Erythroblast (primary cell): ENCODE data around the gene TRIO.

Source experiments
- DNase-seq, 2 experiments: peaks; one replicate each; lab custom pipeline; 2025; lab: John Stamatoyannopoulos, UW
- GATA1 ChIP-seq: IDR thresholded peaks from 2 replicates; pipeline ENCODE4 v1.6.1; 2011; ENCODE audit warnings: low read depth, mild to moderate bottlenecking, control low read depth, low read length, moderate library complexity
- POLR2A ChIP-seq: IDR thresholded peaks from 2 replicates; pipeline ENCODE4 v1.6.1; 2011; ENCODE audit warnings: mild to moderate bottlenecking, low read length

Gene TRIO

DNA sequence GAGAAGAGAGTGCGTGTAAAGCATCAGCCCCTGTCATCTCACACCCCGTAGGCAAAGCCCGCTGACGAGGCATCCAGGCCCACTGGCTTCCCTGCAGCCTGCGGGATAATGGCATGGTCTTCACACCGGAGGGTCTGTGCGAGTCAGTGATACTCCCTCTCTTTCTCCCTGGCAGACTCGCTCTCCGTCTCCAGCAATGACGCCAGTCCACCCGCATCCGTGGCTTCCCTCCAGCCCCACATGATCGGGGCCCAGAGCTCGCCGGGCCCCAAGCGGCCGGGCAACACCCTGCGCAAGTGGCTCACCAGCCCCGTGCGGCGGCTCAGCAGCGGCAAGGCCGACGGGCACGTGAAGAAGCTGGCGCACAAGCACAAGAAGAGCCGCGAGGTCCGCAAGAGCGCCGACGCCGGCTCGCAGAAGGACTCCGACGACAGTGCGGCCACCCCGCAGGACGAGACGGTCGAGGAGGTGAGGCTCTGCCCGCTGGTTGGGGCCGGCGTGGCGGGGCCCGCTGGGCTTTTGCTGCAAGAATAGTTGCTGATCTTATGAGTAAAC lies 317.8 kb downstream of the TRIO start:
- no peak for TF ChIP-seq POLR2A
- TF ChIP-seq GATA1, result no peak
- DNase-seq, result no peak

DNA sequence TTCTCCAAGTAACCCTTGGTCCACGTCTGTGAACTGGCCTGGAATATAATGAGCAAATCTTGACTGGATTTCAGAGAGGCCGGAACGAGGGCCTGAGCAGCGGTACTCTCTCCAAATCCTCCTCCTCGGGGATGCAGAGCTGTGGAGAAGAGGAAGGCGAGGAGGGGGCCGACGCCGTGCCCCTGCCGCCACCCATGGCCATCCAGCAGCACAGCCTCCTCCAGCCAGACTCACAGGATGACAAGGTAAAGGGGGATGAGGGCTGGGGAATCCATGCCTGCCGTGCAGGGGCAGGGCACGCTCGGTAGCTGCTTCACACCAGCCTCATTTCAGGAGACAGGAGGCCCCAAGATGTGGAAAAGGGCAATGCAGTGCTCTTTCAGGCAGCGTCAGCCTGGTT lies 319.5 kb downstream of the TRIO start:
- no peak for TF ChIP-seq GATA1
- TF ChIP-seq POLR2A, result no peak
- no peak for DNase-seq

GRCh38 chr5:14463629-14464028 lies 320.5 kb downstream of the TRIO start:
- DNase-seq, result peak; percentile 57 to 59
- TF ChIP-seq GATA1 (no peak), POLR2A (no peak)

DNA sequence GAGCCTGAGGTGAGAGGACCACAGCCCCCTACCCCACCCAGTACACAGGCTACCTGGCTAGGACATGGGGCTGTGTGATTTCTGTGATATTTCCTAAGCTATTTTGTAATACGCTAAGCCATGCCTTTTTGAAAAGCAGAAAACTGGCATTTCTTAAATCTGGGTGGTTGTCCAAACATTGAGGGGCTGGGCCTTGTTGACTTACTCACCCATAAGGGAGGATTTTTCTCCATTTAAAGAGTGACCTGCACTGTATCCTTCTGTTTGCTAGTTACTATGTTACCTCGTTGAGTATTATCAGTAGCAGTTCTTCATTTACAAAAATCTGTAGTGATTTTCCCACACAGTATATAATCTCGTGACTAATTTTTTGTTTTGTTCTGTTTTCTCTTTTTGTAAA lies 321.0 kb downstream of the TRIO start:
- TF ChIP-seq POLR2A (no peak), GATA1 (no peak)

DNA sequence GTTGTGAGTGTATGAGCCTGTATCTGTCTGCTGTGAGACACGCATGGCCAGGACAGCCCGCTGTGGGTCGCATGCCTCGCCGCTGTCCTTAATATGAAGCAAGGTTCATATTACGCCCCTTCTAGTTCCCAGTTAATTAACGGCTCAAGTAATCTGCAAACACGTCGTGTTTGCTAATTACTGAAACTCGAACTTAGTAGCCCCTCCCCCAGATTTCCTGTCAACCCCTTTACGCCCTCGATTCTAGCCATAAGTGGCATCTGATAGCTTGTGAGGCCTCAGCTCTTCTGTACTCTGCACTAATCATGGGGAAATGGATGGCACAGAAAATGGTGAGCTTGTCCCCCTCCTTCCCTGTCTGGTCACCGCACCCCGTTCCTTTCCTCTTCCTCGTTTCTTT lies 321.5 kb downstream of the TRIO start:
- TF ChIP-seq GATA1 (no peak), POLR2A (no peak)
- DNase-seq, result no peak

More for the DNA sequence above, 321.0 kb downstream of the TRIO start:
- no peak for DNase-seq

DNA sequence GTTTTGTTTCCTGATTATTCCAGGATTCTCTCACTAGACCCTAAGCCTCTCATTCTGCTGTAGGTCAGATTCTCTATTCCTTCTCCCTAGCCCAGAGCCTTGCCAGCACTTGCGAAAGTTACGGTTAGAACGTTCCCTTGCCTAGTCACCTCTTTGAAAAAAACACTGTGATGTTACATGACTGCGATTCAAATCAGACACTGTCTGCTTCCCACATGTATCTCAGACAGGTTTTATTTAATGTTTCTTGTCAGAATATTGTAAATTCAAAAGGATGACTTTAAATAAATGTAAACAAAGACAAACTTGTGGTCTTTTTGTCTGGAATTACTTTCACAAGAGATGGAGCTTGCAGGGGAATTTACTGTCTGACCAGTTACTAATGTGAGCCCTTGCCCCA lies 322.0 kb downstream of the TRIO start:
- no peak for TF ChIP-seq POLR2A
- TF ChIP-seq GATA1, result no peak
- DNase-seq, result no peak

- TF ChIP-seq POLR2A, result no peak
- TF ChIP-seq GATA1, result no peak
- no peak for DNase-seq
Observed at GRCh38 chr5:14465776-14466175, 322.6 kb downstream of the TRIO start.

DNA sequence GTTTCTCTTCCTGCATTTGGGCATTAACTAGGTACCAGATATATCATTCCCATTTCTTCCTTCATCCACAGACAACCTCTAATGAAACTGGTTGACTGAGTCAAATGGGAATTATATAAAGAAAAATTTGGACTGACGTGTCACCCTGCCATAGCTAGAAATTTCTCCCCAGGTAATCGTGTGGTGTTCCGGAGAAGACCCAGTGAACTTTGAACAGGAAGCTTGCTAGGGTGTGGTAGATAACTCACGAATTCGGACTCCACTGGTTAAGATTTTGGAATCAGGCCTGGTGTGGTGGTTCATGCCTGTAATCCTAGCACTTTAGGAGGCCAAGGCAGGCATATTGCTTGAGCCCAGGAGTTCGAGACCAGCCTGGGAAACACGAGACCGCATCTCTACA lies 324.1 kb downstream of the TRIO start:
- no peak for TF ChIP-seq POLR2A
- TF ChIP-seq GATA1, result no peak
- DNase-seq, result no peak

- no peak for DNase-seq
- TF ChIP-seq GATA1 (no peak), POLR2A (no peak)
Observed at GRCh38 chr5:14467886-14468285, 324.7 kb downstream of the TRIO start.

- TF ChIP-seq GATA1, result no peak
- no peak for TF ChIP-seq POLR2A
- peak in 1 of 2 experiments; percentile 34 for DNase-seq
Observed at GRCh38 chr5:14469551-14470377, 326.6 kb downstream of the TRIO start.

DNA sequence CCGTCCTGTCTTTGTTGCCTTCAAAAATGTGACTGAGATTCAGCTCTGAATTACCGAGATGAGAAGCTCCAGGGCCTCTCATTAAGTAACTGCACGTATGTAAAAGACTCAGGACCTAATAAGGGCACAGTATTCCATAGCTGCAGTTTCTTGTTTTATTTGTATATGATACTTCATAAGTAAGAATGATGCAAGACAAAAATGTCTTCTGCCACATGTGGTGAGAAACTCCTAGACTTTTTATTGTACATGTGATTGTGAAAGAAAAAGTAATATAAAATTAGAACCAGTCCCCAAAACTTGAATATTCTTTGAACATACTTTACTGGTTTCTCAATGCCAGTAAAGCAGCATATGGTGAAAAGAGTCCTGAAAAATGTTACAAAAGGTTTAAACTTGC lies 328.4 kb downstream of the TRIO start:
- DNase-seq, result no peak
- TF ChIP-seq GATA1 (no peak), POLR2A (no peak)

- TF ChIP-seq POLR2A (no peak), GATA1 (no peak)
- no peak for DNase-seq
Observed at GRCh38 chr5:14472986-14473567, 329.9 kb downstream of the TRIO start.

- DNase-seq, result no peak
- TF ChIP-seq GATA1 (no peak), POLR2A (no peak)
Observed at GRCh38 chr5:14475045-14475444, 331.9 kb downstream of the TRIO start.

DNA sequence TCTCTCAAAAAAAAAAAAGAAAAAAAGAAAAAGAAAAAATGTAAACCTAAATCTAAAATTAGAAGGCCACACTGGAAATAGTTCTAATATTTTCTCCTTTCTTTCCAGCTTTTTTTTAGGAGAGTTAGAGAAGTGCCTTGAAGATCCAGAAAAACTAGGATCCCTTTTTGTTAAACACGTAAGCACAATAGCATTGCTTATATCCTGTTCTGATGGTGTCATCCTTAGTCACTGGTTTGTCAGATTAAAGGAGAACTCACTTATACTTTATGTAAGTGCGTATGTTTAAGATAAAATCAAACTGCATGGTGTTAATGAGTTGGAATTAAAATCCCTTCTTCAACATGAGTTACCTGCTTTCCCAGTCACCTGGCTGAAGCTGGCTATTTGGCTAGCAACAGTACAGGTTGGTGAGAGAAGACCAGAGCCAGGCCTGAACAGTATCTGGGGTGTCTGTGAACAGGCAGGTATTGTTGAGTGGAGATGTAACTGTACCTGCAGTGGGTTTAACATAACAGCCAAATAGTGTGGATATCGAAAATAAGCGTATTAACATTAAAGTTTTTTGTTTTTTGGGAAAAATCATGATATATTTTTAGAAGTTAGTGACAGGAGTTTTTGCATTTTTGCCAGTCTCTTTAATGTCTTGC lies 333.8 kb downstream of the TRIO start:
- no peak for DNase-seq
- TF ChIP-seq GATA1 (no peak), POLR2A (no peak)

GRCh38 chr5:14479143-14479696 lies 336.1 kb downstream of the TRIO start:
- TF ChIP-seq GATA1, result no peak
- TF ChIP-seq POLR2A, result no peak
- DNase-seq, result no peak
